Activated naive CD4-positive, alpha-beta T cell treated with Interleukin-2 at 50 U/mL for 16 hours (primary cell): Measurements from ENCODE around the gene GBA3.

Experiments
- DNase-seq: peaks from one replicate; pipeline ENCODE4 v3.0.0-alpha.2; 2020

GBA3 gene

GRCh38 chr4:22692736-22693135 lies at the start of gene GBA3:
Gene GBA3, plus strand, starts transcription at chr4:22692937.
- no peak for DNase-seq

- DNase-seq: no peak
These were observed 48.8 kb upstream of the GBA3 start for GRCh38 chr4:22643952-22644351.

GRCh38 chr4:22645481-22646182 lies 47.1 kb upstream of the GBA3 start:
- DNase-seq: no peak

- DNase-seq: no peak
These were observed 43.7 kb upstream of the GBA3 start for GRCh38 chr4:22648996-22649395.

- DNase-seq: no peak
These were observed 42.0 kb upstream of the GBA3 start for GRCh38 chr4:22650771-22651170.

GRCh38 chr4:22653752-22654151 lies 39.0 kb upstream of the GBA3 start:
- DNase-seq: no peak

- no peak for DNase-seq
These were observed 31.3 kb upstream of the GBA3 start for GRCh38 chr4:22661443-22661842.

GRCh38 chr4:22667332-22667940 lies 25.3 kb upstream of the GBA3 start:
- DNase-seq: no peak

GRCh38 chr4:22668301-22668700 lies 24.4 kb upstream of the GBA3 start:
- DNase-seq: no peak

GRCh38 chr4:22668702-22669101 lies 24.0 kb upstream of the GBA3 start:
- no peak for DNase-seq

- no peak for DNase-seq
These were observed 21.8 kb upstream of the GBA3 start for GRCh38 chr4:22670956-22671355.

GRCh38 chr4:22672519-22672918 lies 20.2 kb upstream of the GBA3 start:
- DNase-seq: no peak

GRCh38 chr4:22672944-22673343 lies 19.8 kb upstream of the GBA3 start:
- DNase-seq: no peak

- no peak for DNase-seq
These were observed 18.0 kb upstream of the GBA3 start for GRCh38 chr4:22674700-22675099.

GRCh38 chr4:22676063-22676462 lies 16.7 kb upstream of the GBA3 start:
- DNase-seq: no peak

GRCh38 chr4:22677780-22678179 lies 15.0 kb upstream of the GBA3 start:
- DNase-seq: no peak

- DNase-seq: no peak
These were observed 13.5 kb upstream of the GBA3 start for GRCh38 chr4:22678940-22679854.

- DNase-seq: no peak
These were observed 12.6 kb upstream of the GBA3 start for GRCh38 chr4:22680065-22680642.

GRCh38 chr4:22683726-22684125 lies 9.0 kb upstream of the GBA3 start:
- no peak for DNase-seq

GRCh38 chr4:22686141-22686540 lies 6.6 kb upstream of the GBA3 start:
- no peak for DNase-seq

GRCh38 chr4:22688236-22688635 lies 4.5 kb upstream of the GBA3 start:
- no peak for DNase-seq

GRCh38 chr4:22689428-22689827 lies 3.3 kb upstream of the GBA3 start:
- DNase-seq: no peak

GRCh38 chr4:22695029-22695428 lies 2.3 kb downstream of the GBA3 start:
- no peak for DNase-seq
